ENCODE results near the gene CD86. TPM values are rescaled to one million over a fixed set of nuclear protein-coding genes. Genes with fewer than 3 reads are reported as not detected.

CD86 gene, protein sequence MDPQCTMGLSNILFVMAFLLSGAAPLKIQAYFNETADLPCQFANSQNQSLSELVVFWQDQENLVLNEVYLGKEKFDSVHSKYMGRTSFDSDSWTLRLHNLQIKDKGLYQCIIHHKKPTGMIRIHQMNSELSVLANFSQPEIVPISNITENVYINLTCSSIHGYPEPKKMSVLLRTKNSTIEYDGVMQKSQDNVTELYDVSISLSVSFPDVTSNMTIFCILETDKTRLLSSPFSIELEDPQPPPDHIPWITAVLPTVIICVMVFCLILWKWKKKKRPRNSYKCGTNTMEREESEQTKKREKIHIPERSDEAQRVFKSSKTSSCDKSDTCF
- not detected in 2 replicates for total RNA-seq

DNA sequence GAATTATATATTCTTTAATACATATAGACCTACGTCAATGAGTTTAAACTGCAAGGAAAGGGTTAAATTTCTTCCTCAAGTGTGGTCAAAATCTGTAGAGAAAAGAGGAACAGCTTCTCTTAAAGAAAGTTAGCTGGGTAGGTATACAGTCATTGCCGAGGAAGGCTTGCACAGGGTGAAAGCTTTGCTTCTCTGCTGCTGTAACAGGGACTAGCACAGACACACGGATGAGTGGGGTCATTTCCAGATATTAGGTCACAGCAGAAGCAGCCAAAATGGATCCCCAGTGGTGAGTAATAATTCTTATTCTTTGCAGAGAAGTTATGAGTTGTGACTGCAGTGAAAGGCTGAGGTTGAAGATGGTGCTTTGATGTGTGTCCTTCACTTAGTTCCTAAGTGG is at the start of gene CD86:
CD86 (plus strand) TSS at position 148 of the 400 bp plus-strand sequence; CDS start at position 276, 128 bp downstream.

GRCh38 chr3:122021811-122022401 is 33.3 kb upstream of the CD86 start, which contains the start of gene ILDR1:
Gene ILDR1 (minus strand): TSS chr3:122022247. CDS start chr3:122022077, 170 bp downstream.

Other genes with a start within 250 kb of the CD86 start
- gene IQCB1, start 220.3 kb upstream of the CD86 start, total RNA-seq = 13.3 and 14.1 TPM in 2 replicates
- 0.43 and 1.1 TPM in 2 replicates for gene EAF2, start 220.2 kb upstream of the CD86 start, total RNA-seq
- under 0.01 and 1.2 TPM in 2 replicates for gene SLC15A2, start 161.0 kb upstream of the CD86 start, total RNA-seq
- gene ILDR1, start 33.1 kb upstream of the CD86 start, total RNA-seq = not detected in 2 replicates
- gene CASR, start 128.3 kb downstream of the CD86 start, total RNA-seq = not detected in 2 replicates